SK-N-SH treated with all-trans-retinoic acid at 6 μM for 48 hours (cell line): ENCODE measurements around the gene KHDC3L.

Experiments
- ATAC-seq: fragments of 200-7000 bp; cut with Tn5 transposase; 3 replicates; pipeline ENCODE4 v1.9.1; 2020; ENCODE audit warnings: mild to moderate bottlenecking, moderate library complexity
- ARNTL ChIP-seq: fragments of 450-650 bp; formaldehyde crosslinking; IDR thresholded peaks from 2 replicates; pipeline ENCODE4 v1.5.0; 2020; ENCODE audit warnings: low read depth, mild to moderate bottlenecking, moderate library complexity, borderline replicate concordance
- BACH2 ChIP-seq: fragments of 250-450 bp; sonication (Bioruptor Pico); IDR thresholded peaks from 2 replicates; pipeline ENCODE4 v1.9.0; 2021; ENCODE audit warnings: mild to moderate bottlenecking, borderline replicate concordance
- CSDC2 ChIP-seq: fragments of 250-450 bp; sonication (Bioruptor Pico); IDR thresholded peaks from 2 replicates; pipeline ENCODE4 v1.5.0; 2020; ENCODE audit warnings: mild to moderate bottlenecking, moderate library complexity
- CSRNP3 ChIP-seq: fragments of 250-450 bp; sonication (Bioruptor Pico); IDR thresholded peaks from 2 replicates; pipeline ENCODE4 v1.5.1; 2021; ENCODE audit warnings: mild to moderate bottlenecking, moderate library complexity
- ESRRG ChIP-seq: fragments of 250-450 bp; sonication (Bioruptor Pico); IDR thresholded peaks from 2 replicates; pipeline ENCODE4 v1.6.1; 2021; ENCODE audit warnings: mild to moderate bottlenecking
- GLIS3 ChIP-seq: fragments of 250-450 bp; sonication (Bioruptor Pico); IDR thresholded peaks from 2 replicates; pipeline ENCODE4 v1.5.0; 2020; ENCODE audit warnings: mild to moderate bottlenecking, moderate library complexity
- ISL1 ChIP-seq: fragments of 250-450 bp; sonication (Bioruptor Pico); IDR thresholded peaks from 2 replicates; pipeline ENCODE4 v2.1.2; 2022; ENCODE audit warnings: mild to moderate bottlenecking, moderate library complexity
- OSR1 ChIP-seq: fragments of 250-450 bp; sonication (Bioruptor Pico); IDR thresholded peaks from 2 replicates; pipeline ENCODE4 v1.8.0; 2022; ENCODE audit warnings: moderate library complexity, mild to moderate bottlenecking, inconsistent platforms
- PATZ1 ChIP-seq: fragments of 250-450 bp; sonication (Bioruptor Pico); IDR thresholded peaks from 2 replicates; pipeline ENCODE4 v1.8.0; 2020; ENCODE audit warnings: mild to moderate bottlenecking, moderate library complexity, borderline replicate concordance
- PPARA ChIP-seq: fragments of 250-450 bp; sonication (Bioruptor Pico); IDR thresholded peaks from 2 replicates; pipeline ENCODE4 v1.5.0; 2020; ENCODE audit warnings: mild to moderate bottlenecking, borderline replicate concordance
- RARB ChIP-seq: fragments of 250-450 bp; sonication (Bioruptor Pico); IDR thresholded peaks from 2 replicates; pipeline ENCODE4 v1.8.0; 2021; ENCODE audit warnings: mild to moderate bottlenecking, moderate library complexity
- SNAI2 ChIP-seq: fragments of 250-450 bp; sonication (Bioruptor Pico); IDR thresholded peaks from 2 replicates; pipeline ENCODE4 v1.5.0; 2020; ENCODE audit warnings: mild to moderate bottlenecking, moderate library complexity
- TCF4 ChIP-seq: fragments of 250-450 bp; sonication (Bioruptor Pico); IDR thresholded peaks from 2 replicates; pipeline ENCODE4 v1.8.0; 2021; ENCODE audit warnings: mild to moderate bottlenecking, moderate library complexity, borderline replicate concordance
- TOX ChIP-seq: fragments of 250-450 bp; sonication (Bioruptor Pico); IDR thresholded peaks from 2 replicates; pipeline ENCODE4 v1.8.0; 2021; ENCODE audit warnings: mild to moderate bottlenecking, moderate library complexity, borderline replicate concordance
- ZC3H10 ChIP-seq: fragments of 250-450 bp; sonication (Bioruptor Pico); IDR thresholded peaks from 2 replicates; pipeline ENCODE4 v1.5.1; 2021; ENCODE audit warnings: mild to moderate bottlenecking, moderate library complexity
- ZFP30 ChIP-seq: fragments of 450-650 bp; formaldehyde crosslinking; IDR thresholded peaks from 2 replicates; pipeline ENCODE4 v1.5.0; 2022; ENCODE audit warnings: mild to moderate bottlenecking, moderate library complexity
- ZNF70 ChIP-seq: fragments of 450-650 bp; formaldehyde crosslinking; IDR thresholded peaks from 2 replicates; pipeline ENCODE4 v1.5.0; 2020; ENCODE audit warnings: mild to moderate bottlenecking, moderate library complexity
- ZNF8 ChIP-seq: fragments of 450-650 bp; formaldehyde crosslinking; IDR thresholded peaks from 2 replicates; pipeline ENCODE4 v1.5.0; 2020; ENCODE audit warnings: mild to moderate bottlenecking, moderate library complexity
- TF ChIP-seq, protein P1 (sequence below): fragments of 250-450 bp; sonication (Bioruptor Pico); IDR thresholded peaks from 2 replicates; pipeline ENCODE4 v1.5.1; 2020; ENCODE audit warnings: low read depth, mild to moderate bottlenecking, moderate library complexity
- TF ChIP-seq, protein P2 (sequence below): fragments of 250-450 bp; sonication (Bioruptor Pico); IDR thresholded peaks from 2 replicates; pipeline ENCODE4 v1.5.0; 2020; ENCODE audit warnings: mild to moderate bottlenecking, moderate library complexity
- TF ChIP-seq, protein P3 (sequence below): fragments of 250-450 bp; sonication (Bioruptor Pico); IDR thresholded peaks from 2 replicates; pipeline ENCODE4 v1.8.0; 2021; ENCODE audit warnings: low read depth, mild to moderate bottlenecking, moderate library complexity, borderline replicate concordance

Gene KHDC3L

GRCh38 chr6:73353636-73354593, 8.5 kb upstream of the KHDC3L start, which contains the start of gene DPPA5 (continued):
- TF ChIP-seq PATZ1 (CRISPR knock-in tag) (no peak), RARB (CRISPR knock-in tag) (no peak)

GRCh38 chr6:73362869-73363536, 545 bp downstream of the KHDC3L start:
- TF ChIP-seq OSR1 (CRISPR knock-in tag) (no peak), TCF4 (CRISPR knock-in tag) (no peak), ZFP30 (CRISPR knock-in tag) (no peak), ZC3H10 (CRISPR knock-in tag) (no peak), PPARA (no peak), ISL1 (CRISPR knock-in tag) (no peak), ESRRG (CRISPR knock-in tag) (no peak), ARNTL (CRISPR knock-in tag) (no peak), TOX (CRISPR knock-in tag) (no peak), ZNF8 (CRISPR knock-in tag) (no peak), GLIS3 (CRISPR knock-in tag) (no peak), CSDC2 (no peak), CSRNP3 (no peak), PATZ1 (CRISPR knock-in tag) (no peak), ZNF70 (CRISPR knock-in tag) (no peak), BACH2 (no peak), SNAI2 (CRISPR knock-in tag) (no peak)
- TF ChIP-seq, protein P1, sequence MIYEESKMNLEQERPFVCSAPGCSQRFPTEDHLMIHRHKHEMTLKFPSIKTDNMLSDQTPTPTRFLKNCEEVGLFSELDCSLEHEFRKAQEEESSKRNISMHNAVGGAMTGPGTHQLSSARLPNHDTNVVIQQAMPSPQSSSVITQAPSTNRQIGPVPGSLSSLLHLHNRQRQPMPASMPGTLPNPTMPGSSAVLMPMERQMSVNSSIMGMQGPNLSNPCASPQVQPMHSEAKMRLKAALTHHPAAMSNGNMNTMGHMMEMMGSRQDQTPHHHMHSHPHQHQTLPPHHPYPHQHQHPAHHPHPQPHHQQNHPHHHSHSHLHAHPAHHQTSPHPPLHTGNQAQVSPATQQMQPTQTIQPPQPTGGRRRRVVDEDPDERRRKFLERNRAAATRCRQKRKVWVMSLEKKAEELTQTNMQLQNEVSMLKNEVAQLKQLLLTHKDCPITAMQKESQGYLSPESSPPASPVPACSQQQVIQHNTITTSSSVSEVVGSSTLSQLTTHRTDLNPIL (CRISPR knock-in tag), result no peak
- TF ChIP-seq, protein P2, sequence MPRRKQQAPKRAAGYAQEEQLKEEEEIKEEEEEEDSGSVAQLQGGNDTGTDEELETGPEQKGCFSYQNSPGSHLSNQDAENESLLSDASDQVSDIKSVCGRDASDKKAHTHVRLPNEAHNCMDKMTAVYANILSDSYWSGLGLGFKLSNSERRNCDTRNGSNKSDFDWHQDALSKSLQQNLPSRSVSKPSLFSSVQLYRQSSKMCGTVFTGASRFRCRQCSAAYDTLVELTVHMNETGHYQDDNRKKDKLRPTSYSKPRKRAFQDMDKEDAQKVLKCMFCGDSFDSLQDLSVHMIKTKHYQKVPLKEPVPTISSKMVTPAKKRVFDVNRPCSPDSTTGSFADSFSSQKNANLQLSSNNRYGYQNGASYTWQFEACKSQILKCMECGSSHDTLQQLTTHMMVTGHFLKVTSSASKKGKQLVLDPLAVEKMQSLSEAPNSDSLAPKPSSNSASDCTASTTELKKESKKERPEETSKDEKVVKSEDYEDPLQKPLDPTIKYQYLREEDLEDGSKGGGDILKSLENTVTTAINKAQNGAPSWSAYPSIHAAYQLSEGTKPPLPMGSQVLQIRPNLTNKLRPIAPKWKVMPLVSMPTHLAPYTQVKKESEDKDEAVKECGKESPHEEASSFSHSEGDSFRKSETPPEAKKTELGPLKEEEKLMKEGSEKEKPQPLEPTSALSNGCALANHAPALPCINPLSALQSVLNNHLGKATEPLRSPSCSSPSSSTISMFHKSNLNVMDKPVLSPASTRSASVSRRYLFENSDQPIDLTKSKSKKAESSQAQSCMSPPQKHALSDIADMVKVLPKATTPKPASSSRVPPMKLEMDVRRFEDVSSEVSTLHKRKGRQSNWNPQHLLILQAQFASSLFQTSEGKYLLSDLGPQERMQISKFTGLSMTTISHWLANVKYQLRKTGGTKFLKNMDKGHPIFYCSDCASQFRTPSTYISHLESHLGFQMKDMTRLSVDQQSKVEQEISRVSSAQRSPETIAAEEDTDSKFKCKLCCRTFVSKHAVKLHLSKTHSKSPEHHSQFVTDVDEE, result no peak
- TF ChIP-seq, protein P3, sequence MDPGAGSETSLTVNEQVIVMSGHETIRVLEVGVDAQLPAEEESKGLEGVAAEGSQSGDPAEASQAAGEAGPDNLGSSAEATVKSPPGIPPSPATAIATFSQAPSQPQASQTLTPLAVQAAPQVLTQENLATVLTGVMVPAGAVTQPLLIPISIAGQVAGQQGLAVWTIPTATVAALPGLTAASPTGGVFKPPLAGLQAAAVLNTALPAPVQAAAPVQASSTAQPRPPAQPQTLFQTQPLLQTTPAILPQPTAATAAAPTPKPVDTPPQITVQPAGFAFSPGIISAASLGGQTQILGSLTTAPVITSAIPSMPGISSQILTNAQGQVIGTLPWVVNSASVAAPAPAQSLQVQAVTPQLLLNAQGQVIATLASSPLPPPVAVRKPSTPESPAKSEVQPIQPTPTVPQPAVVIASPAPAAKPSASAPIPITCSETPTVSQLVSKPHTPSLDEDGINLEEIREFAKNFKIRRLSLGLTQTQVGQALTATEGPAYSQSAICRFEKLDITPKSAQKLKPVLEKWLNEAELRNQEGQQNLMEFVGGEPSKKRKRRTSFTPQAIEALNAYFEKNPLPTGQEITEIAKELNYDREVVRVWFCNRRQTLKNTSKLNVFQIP, result no peak
- ATAC-seq, result no peak
